ENCODE data around the gene PARN.

- TF ChIP-seq CTCF (IDR thresholded peaks at IDR 0.05): no peak
- no peak for TF ChIP-seq POLR2A (IDR thresholded peaks at IDR 0.05)
Measured at GRCh38 chr16:14485811-14486519, 144.1 kb downstream of the PARN start.

Measured in adrenal gland (tissue), 5 donors.